H1 (cell line): Measurements from ENCODE around the gene GLRA1. TPM values are rescaled to one million over a fixed set of nuclear protein-coding genes. Genes with fewer than 3 reads are reported as not detected.

ENCODE experiments used
- BCL11A ChIP-seq, 2 experiments: IDR thresholded peaks; one replicate each; pipeline ENCODE4 v1.6.1; 2011; ENCODE audit warnings: low read depth in 2 of 2, low read length in 2 of 2, mild to moderate bottlenecking in 2 of 2
- NANOG ChIP-seq: IDR thresholded peaks from 2 replicates; pipeline ENCODE4 v1.6.1; 2011; ENCODE audit warnings: low read length, low read depth, mild to moderate bottlenecking, inconsistent platforms; ENCODE audit not compliant: insufficient read depth, poor library complexity, severe bottlenecking
- RFX5 ChIP-seq: IDR thresholded peaks from 2 replicates; pipeline ENCODE4 v1.6.1; 2011; ENCODE audit warnings: low read depth, low read length, improper control_type of control experiment, borderline replicate concordance
- SP2 ChIP-seq: IDR thresholded peaks from 2 replicates; pipeline ENCODE4 v1.6.1; 2012; ENCODE audit warnings: mild to moderate bottlenecking, low read length, inconsistent platforms
- TAF1 ChIP-seq: IDR thresholded peaks from 2 replicates; pipeline ENCODE4 v1.6.1; 2011; ENCODE audit warnings: mild to moderate bottlenecking, low read depth, low read length
- polyA plus RNA-seq, 7 experiments: library from polyadenylated mRNA; depleted of rRNA in 3 of 7; stranded (reverse) in 5 of 7; unstranded in 2 of 7; fragments of >200 nt in 5 of 7; fragments of 200-250 nt in 2 of 7; gene quantifications; 1 replicate in 5 of 7; 2 replicates in 1 of 7; 4 replicates in 1 of 7; pipeline versions ENCODE4 v1.2.1 to v1.2.3, GENCODE V29; 2011 to 2013; ENCODE audit warnings: missing spikeins in 2 of 7, mixed read lengths in 2 of 7
- total RNA-seq: library from RNA; stranded (reverse); fragmentation: NEBNext Ultra II Directional; extraction: Animal tissue kit (Norgen Biotek cat#: 25700); gene quantifications from 2 replicates; pipeline ENCODE4 v1.2.1, GENCODE V29; 2021

The GLRA1 gene
- total and polyA plus RNA-seq, 2 of the 8 experiments (the other 6 are each of a cell fraction or from before 2014, with no cell fraction given): not detected

GRCh38 chr5:151795426-151795825 is 129.2 kb downstream of the GLRA1 start (continued):
- TF ChIP-seq TAF1 (no peak), NANOG (no peak), BCL11A (IDR thresholded peaks at IDR 0.05; ENCODE audit: low read depth in 2 of 2, low read length in 2 of 2) (no peak), SP2 (no peak), RFX5 (no peak)
- TF ChIP-seq, all 59 proteins: peak for 0
